ENCODE results near the gene CEP89.
"Not testable (repeated sequence)": the region's sequence is repeated elsewhere in the genome, so short reads cannot be mapped to it uniquely, and the experiment has no call there.

GRCh38 chr19:32833388-32833787, 138.4 kb downstream of the CEP89 start:
- TF ChIP-seq POLR2A, POLR2AphosphoS5 (IDR thresholded peaks at IDR 0.05): not testable (repeated sequence)
- TF ChIP-seq, protein P1, sequence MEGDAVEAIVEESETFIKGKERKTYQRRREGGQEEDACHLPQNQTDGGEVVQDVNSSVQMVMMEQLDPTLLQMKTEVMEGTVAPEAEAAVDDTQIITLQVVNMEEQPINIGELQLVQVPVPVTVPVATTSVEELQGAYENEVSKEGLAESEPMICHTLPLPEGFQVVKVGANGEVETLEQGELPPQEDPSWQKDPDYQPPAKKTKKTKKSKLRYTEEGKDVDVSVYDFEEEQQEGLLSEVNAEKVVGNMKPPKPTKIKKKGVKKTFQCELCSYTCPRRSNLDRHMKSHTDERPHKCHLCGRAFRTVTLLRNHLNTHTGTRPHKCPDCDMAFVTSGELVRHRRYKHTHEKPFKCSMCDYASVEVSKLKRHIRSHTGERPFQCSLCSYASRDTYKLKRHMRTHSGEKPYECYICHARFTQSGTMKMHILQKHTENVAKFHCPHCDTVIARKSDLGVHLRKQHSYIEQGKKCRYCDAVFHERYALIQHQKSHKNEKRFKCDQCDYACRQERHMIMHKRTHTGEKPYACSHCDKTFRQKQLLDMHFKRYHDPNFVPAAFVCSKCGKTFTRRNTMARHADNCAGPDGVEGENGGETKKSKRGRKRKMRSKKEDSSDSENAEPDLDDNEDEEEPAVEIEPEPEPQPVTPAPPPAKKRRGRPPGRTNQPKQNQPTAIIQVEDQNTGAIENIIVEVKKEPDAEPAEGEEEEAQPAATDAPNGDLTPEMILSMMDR (IDR thresholded peaks at IDR 0.05) = not testable (repeated sequence)
